HepG2 (cell line): ENCODE data around the gene PSMA4. TPM values are rescaled to one million over a fixed set of nuclear protein-coding genes. Genes with fewer than 3 reads are reported as not detected.

Experiments used
- BORCS8-MEF2B ChIP-seq: sonication (generic); formaldehyde crosslinking; IDR thresholded peaks from 2 replicates; pipeline ENCODE4 v1.8.0; 2022; ENCODE audit warnings: mild to moderate bottlenecking, missing genetic modification reagents
- CSRNP2 ChIP-seq: sonication (generic); formaldehyde crosslinking; conservative IDR thresholded peaks from 2 replicates; pipeline ENCODE4 v1.8.0; 2022; ENCODE audit warnings: low read depth, missing genetic modification reagents
- FOXA3 ChIP-seq: IDR thresholded peaks from 2 replicates; pipeline ENCODE4 v1.6.1; 2016; ENCODE audit warnings: missing genetic modification reagents, missing compliant biosample characterization
- HNF1B ChIP-seq: sonication (generic); formaldehyde crosslinking; IDR thresholded peaks from 2 replicates; pipeline ENCODE4 v1.5.1; 2020; ENCODE audit warnings: mild to moderate bottlenecking, moderate library complexity, missing genetic modification reagents
- HOXA3 ChIP-seq: sonication (generic); formaldehyde crosslinking; IDR thresholded peaks from 2 replicates; pipeline ENCODE4 v1.5.0; 2020; ENCODE audit warnings: missing genetic modification reagents
- NR2F2 ChIP-seq: IDR thresholded peaks from 2 replicates; pipeline ENCODE4 v1.6.1; 2012; ENCODE audit warnings: low read depth, inconsistent platforms, borderline replicate concordance
- POGZ ChIP-seq: sonication (generic); formaldehyde crosslinking; IDR thresholded peaks from 2 replicates; pipeline ENCODE4 v1.4.0; 2020; ENCODE audit warnings: mild to moderate bottlenecking, missing genetic modification reagents
- RFX3 ChIP-seq: IDR thresholded peaks from 2 replicates; pipeline ENCODE4 v1.6.1; 2016; ENCODE audit warnings: missing biosample characterization, missing genetic modification reagents
- SIN3A ChIP-seq: IDR thresholded peaks from 2 replicates; pipeline ENCODE4 v1.6.1; 2011; ENCODE audit warnings: low read depth, mild to moderate bottlenecking, control low read depth, low read length, borderline replicate concordance
- TFE3 ChIP-seq: IDR thresholded peaks from 2 replicates; pipeline ENCODE4 v1.6.1; 2016
- ZFP36 ChIP-seq: fragments of 150-350 bp; IDR thresholded peaks from 2 replicates; pipeline ENCODE4 v1.6.1; 2018; ENCODE audit warnings: borderline replicate concordance, low read length, low read depth; ENCODE audit not compliant: partially characterized antibody
- ZNF335 ChIP-seq: sonication (generic); formaldehyde crosslinking; IDR thresholded peaks from 2 replicates; pipeline ENCODE4 v1.4.0; 2020; ENCODE audit warnings: missing genetic modification reagents
- ZNF513 ChIP-seq: sonication (generic); formaldehyde crosslinking; conservative IDR thresholded peaks from 2 replicates; pipeline ENCODE4 v1.5.0; 2020; ENCODE audit warnings: missing genetic modification reagents
- ZNF556 ChIP-seq: sonication (generic); formaldehyde crosslinking; IDR thresholded peaks from 2 replicates; pipeline ENCODE4 v1.4.0; 2020; ENCODE audit warnings: mild to moderate bottlenecking, missing genetic modification reagents, borderline replicate concordance
- ZNF572 ChIP-seq: sonication (generic); formaldehyde crosslinking; IDR thresholded peaks from 2 replicates; pipeline ENCODE4 v1.5.1; 2020; ENCODE audit warnings: mild to moderate bottlenecking, missing genetic modification reagents
- ZUFSP ChIP-seq: sonication (generic); formaldehyde crosslinking; IDR thresholded peaks from 2 replicates; pipeline ENCODE4 v1.9.0; 2021; ENCODE audit warnings: missing genetic modification reagents, mild to moderate bottlenecking, borderline replicate concordance
- polyA plus RNA-seq, 8 experiments: library from polyadenylated mRNA; depleted of rRNA in 3 of 8; stranded (reverse) in 7 of 8; unstranded in 1 of 8; fragments of >200 nt; fragmentation: Illumina TruSeq in 4 of 8; extraction: Trizol in 4 of 8; gene quantifications; 2 replicates each; pipeline versions ENCODE4 v1.2.1 to v1.2.3, GENCODE V29; 2011 to 2016; ENCODE audit warnings: low read depth in 4 of 8, missing spikeins in 1 of 8, mixed read lengths in 1 of 8; ENCODE audit not compliant: insufficient read depth in 1 of 8
- total RNA-seq, 5 experiments: library from RNA; depleted of rRNA; stranded (reverse); fragments of >200 nt; fragmentation: Illumina TruSeq; extraction: Trizol; gene quantifications; 2 replicates each; pipeline ENCODE4 v1.2.3, GENCODE V29; 2016; ENCODE audit warnings: low read depth in 1 of 5

PSMA4 gene
- total and polyA plus RNA-seq, 2 of the 13 experiments (the other 11 are each of a cell fraction or from before 2014, with no cell fraction given) = 202 to 404 TPM

- no peak for TF ChIP-seq ZNF556 (CRISPR knock-in tag)
- no peak for TF ChIP-seq ZNF335 (CRISPR knock-in tag)
- TF ChIP-seq HNF1B (CRISPR knock-in tag) = peak; percentile 15
- TF ChIP-seq ZFP36 = no peak
- TF ChIP-seq CSRNP2 (CRISPR knock-in tag) = no peak
- TF ChIP-seq TFE3 (CRISPR knock-in tag) = no peak
- peak; percentile 43; the same call in 1 of the 2 replicates for TF ChIP-seq BORCS8-MEF2B (CRISPR knock-in tag)
- no peak for TF ChIP-seq RFX3 (CRISPR knock-in tag)
- TF ChIP-seq SIN3A = peak; percentile 76; the same call in 1 of the 2 replicates
- TF ChIP-seq FOXA3 (CRISPR knock-in tag) = peak; percentile 58
- no peak for TF ChIP-seq ZNF572 (CRISPR knock-in tag)
- TF ChIP-seq POGZ (CRISPR knock-in tag) = no peak; the same call in 1 of the 2 replicates
- TF ChIP-seq NR2F2 = no peak
- no peak for TF ChIP-seq ZUFSP (CRISPR knock-in tag)
- no peak for TF ChIP-seq ZNF513
- TF ChIP-seq HOXA3 (CRISPR knock-in tag) = no peak; the same call in 1 of the 2 replicates
Measured at GRCh38 chr15:78506971-78507830, 33.0 kb upstream of the PSMA4 start, which contains the start of gene HYKK (continued).
